GM19238 (cell line): ENCODE results near the gene TSPAN18.

ENCODE experiments used
- DNase-seq: peaks from one replicate; pipeline ENCODE4 v3.0.0; 2011; ENCODE audit warnings: low spot score; ENCODE audit not compliant: insufficient read length

The TSPAN18 gene

GRCh38 chr11:44940835-44941234 lies 214.1 kb downstream of the TSPAN18 start:
- DNase-seq, result no peak

GRCh38 chr11:44941259-44942021 lies 214.7 kb downstream of the TSPAN18 start:
- no peak for DNase-seq

GRCh38 chr11:44942029-44942955 lies 215.5 kb downstream of the TSPAN18 start:
- DNase-seq, result no peak

- DNase-seq, result peak; percentile 32
Measured at GRCh38 chr11:44943118-44943517, 216.4 kb downstream of the TSPAN18 start.

DNA sequence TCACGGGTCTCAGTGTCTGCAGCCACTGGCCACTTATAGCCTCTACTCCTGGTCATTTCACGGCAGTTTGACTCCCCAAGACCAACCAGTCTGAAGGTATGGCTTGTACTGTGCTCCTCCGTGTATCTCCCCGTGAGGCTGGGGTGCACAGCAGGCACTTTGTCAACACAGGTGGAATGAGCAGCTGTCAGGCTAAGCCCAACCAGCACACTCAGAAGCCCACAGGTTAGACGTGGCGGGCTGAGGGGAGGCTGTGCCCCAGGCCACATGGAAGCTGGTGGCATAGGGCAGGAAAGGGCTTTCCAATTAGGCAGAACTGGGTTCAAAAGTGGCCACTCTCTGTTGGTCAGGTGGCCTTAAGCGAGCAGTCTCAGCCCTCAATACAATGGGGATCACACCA lies 216.9 kb downstream of the TSPAN18 start:
- DNase-seq, result no peak

- DNase-seq, result no peak
Measured at GRCh38 chr11:44944181-44944852, 217.6 kb downstream of the TSPAN18 start.

- DNase-seq, result no peak
Measured at GRCh38 chr11:44944853-44945235, 218.1 kb downstream of the TSPAN18 start.

- no peak for DNase-seq
Measured at GRCh38 chr11:44945666-44946065, 218.9 kb downstream of the TSPAN18 start.

- DNase-seq, result no peak
Measured at GRCh38 chr11:44946263-44946662, 219.5 kb downstream of the TSPAN18 start.

DNA sequence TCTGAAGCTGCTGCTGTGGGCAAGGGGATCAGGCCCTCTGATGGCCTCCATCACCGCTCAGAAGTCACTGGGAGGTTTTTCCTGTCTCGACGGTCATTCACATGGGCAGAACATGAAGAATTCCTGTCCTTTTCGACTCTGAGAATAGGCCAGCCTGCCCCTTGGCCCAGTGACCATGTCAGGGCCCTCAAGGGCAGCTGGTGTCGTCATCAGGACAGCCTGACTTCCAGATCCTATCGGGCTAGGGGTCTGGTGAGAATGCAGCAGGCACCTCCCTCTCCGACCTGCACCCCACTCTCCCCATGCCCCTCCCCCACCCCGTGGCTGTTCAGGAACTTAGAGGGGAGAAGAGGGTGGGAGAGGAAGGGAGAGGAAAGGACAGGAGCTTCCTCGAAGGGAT lies 220.4 kb downstream of the TSPAN18 start:
- no peak for DNase-seq

- DNase-seq, result no peak
Measured at GRCh38 chr11:44948155-44948554, 221.4 kb downstream of the TSPAN18 start.

DNA sequence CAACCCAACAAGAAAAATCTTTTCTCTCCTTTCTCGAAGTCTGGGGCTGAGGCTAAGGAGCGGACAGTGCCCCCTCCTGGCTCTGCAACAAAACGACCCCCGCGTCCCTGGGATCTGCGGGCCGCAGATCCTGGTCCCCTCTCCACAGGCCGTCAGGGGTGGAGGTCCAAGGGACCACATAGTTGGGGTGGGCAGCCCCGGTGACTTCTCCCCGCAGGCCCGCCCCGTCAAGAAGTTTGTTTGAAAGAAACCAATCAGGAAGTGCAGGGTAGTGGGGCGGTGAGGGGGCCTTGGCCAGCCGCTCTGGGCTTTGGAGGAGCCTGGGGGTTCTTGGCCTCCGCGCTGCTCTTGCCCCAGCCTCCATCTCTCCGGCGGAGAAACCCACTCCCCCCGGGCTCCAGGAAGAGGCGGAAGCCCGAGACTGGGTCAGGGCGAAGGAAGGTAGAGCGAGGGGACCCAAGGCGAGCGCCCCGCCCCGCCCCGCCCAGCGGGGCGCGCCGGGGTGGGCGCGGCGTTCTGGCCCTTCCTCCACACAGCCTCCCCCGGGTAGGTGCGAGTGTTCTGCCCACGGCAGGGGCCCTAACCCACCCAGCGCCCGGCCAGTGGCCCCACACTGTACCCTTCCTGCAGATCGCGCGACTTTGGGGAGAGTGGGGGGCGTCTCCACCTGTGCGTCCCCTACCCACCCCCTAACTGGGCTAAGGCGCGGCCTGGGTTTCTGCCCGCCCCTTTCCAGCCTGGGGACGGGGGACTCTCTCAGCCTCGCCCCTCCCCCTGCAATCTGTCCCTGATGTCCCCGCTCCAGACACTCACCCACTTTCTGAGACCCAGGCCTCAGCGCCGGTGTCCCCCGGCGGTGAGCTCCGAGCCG lies 222.6 kb downstream of the TSPAN18 start:
- DNase-seq, result no peak

GRCh38 chr11:44950031-44950624 lies 223.4 kb downstream of the TSPAN18 start:
- no peak for DNase-seq

GRCh38 chr11:44950625-44951476 lies 224.1 kb downstream of the TSPAN18 start, which contains the start of gene TP53I11:
Gene TP53I11 (minus strand): TSS chr11:44950883. CDS start chr11:44938335, 12,548 bp downstream.
- DNase-seq, result no peak

- no peak for DNase-seq
Measured at GRCh38 chr11:44952082-44952481, 225.3 kb downstream of the TSPAN18 start.

DNA sequence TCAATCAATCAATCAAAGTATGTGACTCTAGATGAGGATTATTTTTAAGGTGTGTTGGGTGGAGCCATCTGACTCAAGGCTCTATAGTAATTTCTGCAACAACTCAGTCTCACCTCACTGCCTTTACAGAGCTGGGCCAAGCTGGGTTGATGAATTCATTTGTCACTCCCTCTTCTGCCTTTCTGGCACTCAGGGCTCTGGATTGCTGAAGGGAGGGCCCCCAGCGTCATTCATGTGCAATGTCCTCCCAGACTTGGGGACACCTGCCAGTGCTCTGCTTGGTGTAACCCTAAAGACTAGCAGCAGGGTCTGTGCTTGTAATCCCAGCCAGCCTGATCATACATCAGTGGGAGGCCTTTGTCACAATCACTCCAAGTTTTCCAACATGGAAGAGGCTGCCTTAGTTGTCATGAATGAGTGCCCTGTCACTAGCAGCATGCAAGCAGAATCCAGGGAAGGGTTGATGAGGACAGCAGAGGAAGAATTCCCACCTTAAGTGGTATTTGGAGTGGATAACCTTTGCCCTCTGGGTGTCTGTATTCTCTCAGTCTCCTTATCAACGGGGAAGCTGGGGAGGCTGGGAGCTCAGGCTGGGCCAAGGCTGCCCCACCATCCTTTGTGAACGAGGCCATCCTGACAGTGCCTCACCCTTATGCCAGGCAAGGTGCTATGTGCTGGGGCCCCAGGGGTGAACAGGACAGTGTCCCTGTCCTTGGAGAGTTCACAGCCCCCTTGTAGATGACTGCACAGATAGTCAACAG lies 225.9 kb downstream of the TSPAN18 start:
- no peak for DNase-seq

- DNase-seq, result no peak
Measured at GRCh38 chr11:44954051-44954906, 227.5 kb downstream of the TSPAN18 start.
